ENCODE measurements around the gene MORC4. TPM values are rescaled to one million over a fixed set of nuclear protein-coding genes. Genes with fewer than 3 reads are reported as not detected.

MORC4 gene
- total and polyA plus RNA-seq, 5 donors from 2014 or later = 6.7 to 12.1 (median 7.8) TPM

- DNase-seq = no peak
- peaks cover 0 to 2% (median 0%) of the 10 kb centered on the region in 7 donors for H3K9me3 Mint-ChIP-seq
- peak overlapping the region in 1 of 3 donors; percentile 52 for H3K27ac Mint-ChIP-seq
- Histone ChIP-seq H3K27me3 (ENCODE audit: control insufficient read depth, insufficient read depth, low read length) (no peaks in the 10 kb centered on the region), H3K9me3 (ENCODE audit: control insufficient read depth in 2 of 2, low read length in 2 of 2) (no peaks in the 10 kb centered on the region), H3K27ac (ENCODE audit: insufficient read depth, low read length, poor library complexity, severe bottlenecking) (no peak overlapping the region), H3K4me1 (ENCODE audit: control insufficient read depth, insufficient read depth, low read length, poor library complexity, severe bottlenecking) (no peaks in the 10 kb centered on the region), H3K36me3 (ENCODE audit: control insufficient read depth, insufficient read depth, low read length) (no peaks in the 10 kb centered on the region), H3K4me3 (ENCODE audit: low read depth, low read length) (no peak overlapping the region)
- H3K27me3 Mint-ChIP-seq = peaks cover 5% of the 10 kb centered on the region
- ATAC-seq (ENCODE audit: low read depth in 2 of 2) = no peak
- H3K4me3 Mint-ChIP-seq = no peak overlapping the region
- H3K36me3 Mint-ChIP-seq = peaks cover 7% of the 10 kb centered on the region
- H3K4me1 Mint-ChIP-seq = no peaks in the 10 kb centered on the region
Observed at GRCh38 chrX:106964290-106964689, 35.7 kb downstream of the MORC4 start.

GRCh38 chrX:106963111-106963510 is 36.9 kb downstream of the MORC4 start:
- H3K4me1 Mint-ChIP-seq = no peaks in the 10 kb centered on the region
- no peaks in the 10 kb centered on the region for H3K9me3 Mint-ChIP-seq
- peaks cover 7% of the 10 kb centered on the region for H3K36me3 Mint-ChIP-seq
- no peak for ATAC-seq (ENCODE audit: low read depth in 2 of 2)
- Histone ChIP-seq H3K4me1 (ENCODE audit: control insufficient read depth, insufficient read depth, low read length, poor library complexity, severe bottlenecking) (no peaks in the 10 kb centered on the region), H3K9me3 (ENCODE audit: control insufficient read depth in 2 of 2, low read length in 2 of 2) (no peaks in the 10 kb centered on the region), H3K27ac (ENCODE audit: insufficient read depth, low read length, poor library complexity, severe bottlenecking) (no peak overlapping the region), H3K27me3 (ENCODE audit: control insufficient read depth, insufficient read depth, low read length) (no peaks in the 10 kb centered on the region), H3K4me3 (ENCODE audit: low read depth, low read length) (no peak overlapping the region), H3K36me3 (ENCODE audit: control insufficient read depth, insufficient read depth, low read length) (no peaks in the 10 kb centered on the region)
- H3K27ac Mint-ChIP-seq = no peak overlapping the region
- peaks cover 5% of the 10 kb centered on the region for H3K27me3 Mint-ChIP-seq
- H3K4me3 Mint-ChIP-seq = no peak overlapping the region
- DNase-seq = no peak

GRCh38 chrX:106959901-106960300 is 40.1 kb downstream of the MORC4 start:
- Mint-ChIP-seq H3K4me3 (no peak overlapping the region), H3K27me3 (no peaks in the 10 kb centered on the region), H3K36me3 (peaks cover 16% of the 10 kb centered on the region), H3K27ac (no peak overlapping the region), H3K4me1 (no peaks in the 10 kb centered on the region), H3K9me3 (no peaks in the 10 kb centered on the region)
- Histone ChIP-seq H3K27ac (ENCODE audit: insufficient read depth, low read length, poor library complexity, severe bottlenecking) (no peak overlapping the region), H3K4me3 (ENCODE audit: low read depth, low read length) (no peak overlapping the region), H3K9me3 (ENCODE audit: control insufficient read depth in 2 of 2, low read length in 2 of 2) (no peaks in the 10 kb centered on the region), H3K36me3 (ENCODE audit: control insufficient read depth, insufficient read depth, low read length) (peaks cover 2% of the 10 kb centered on the region), H3K27me3 (ENCODE audit: control insufficient read depth, insufficient read depth, low read length) (no peaks in the 10 kb centered on the region), H3K4me1 (ENCODE audit: control insufficient read depth, insufficient read depth, low read length, poor library complexity, severe bottlenecking) (no peaks in the 10 kb centered on the region)
- no peak for ATAC-seq (ENCODE audit: low read depth in 2 of 2)
- DNase-seq = no peak

- H3K4me3 Mint-ChIP-seq = no peak overlapping the region
- H3K36me3 Mint-ChIP-seq = peaks cover 16% of the 10 kb centered on the region
- H3K27me3 Mint-ChIP-seq = no peaks in the 10 kb centered on the region
- Histone ChIP-seq H3K27ac (ENCODE audit: insufficient read depth, low read length, poor library complexity, severe bottlenecking) (no peak overlapping the region), H3K4me1 (ENCODE audit: control insufficient read depth, insufficient read depth, low read length, poor library complexity, severe bottlenecking) (no peaks in the 10 kb centered on the region), H3K36me3 (ENCODE audit: control insufficient read depth, insufficient read depth, low read length) (peaks cover 2% of the 10 kb centered on the region), H3K27me3 (ENCODE audit: control insufficient read depth, insufficient read depth, low read length) (no peaks in the 10 kb centered on the region), H3K9me3 (ENCODE audit: control insufficient read depth in 2 of 2, low read length in 2 of 2) (no peaks in the 10 kb centered on the region), H3K4me3 (ENCODE audit: low read depth, low read length) (no peak overlapping the region)
- no peak overlapping the region for H3K27ac Mint-ChIP-seq
- no peaks in the 10 kb centered on the region for H3K4me1 Mint-ChIP-seq
- no peaks in the 10 kb centered on the region for H3K9me3 Mint-ChIP-seq
- ATAC-seq (ENCODE audit: low read depth in 2 of 2) (no peak), DNase-seq (no peak)
Observed at GRCh38 chrX:106957856-106958255, 42.2 kb downstream of the MORC4 start.

GRCh38 chrX:106955004-106955772 is 44.8 kb downstream of the MORC4 start:
- no peak overlapping the region for H3K4me3 ChIP-seq (ENCODE audit: low read depth, low read length)
- DNase-seq = no peak
- peaks cover 13% of the 10 kb centered on the region for H3K36me3 Mint-ChIP-seq
- H3K27me3 Mint-ChIP-seq = no peaks in the 10 kb centered on the region
- no peaks in the 10 kb centered on the region for H3K4me1 ChIP-seq (ENCODE audit: control insufficient read depth, insufficient read depth, low read length, poor library complexity, severe bottlenecking)
- H3K4me1 Mint-ChIP-seq = no peaks in the 10 kb centered on the region
- no peak for ATAC-seq (ENCODE audit: low read depth in 2 of 2)
- no peaks in the 10 kb centered on the region for H3K9me3 Mint-ChIP-seq
- no peaks in the 10 kb centered on the region for H3K27me3 ChIP-seq (ENCODE audit: control insufficient read depth, insufficient read depth, low read length)
- H3K27ac Mint-ChIP-seq = no peak overlapping the region
- no peak overlapping the region for H3K4me3 Mint-ChIP-seq
- H3K27ac ChIP-seq (ENCODE audit: insufficient read depth, low read length, poor library complexity, severe bottlenecking) = no peak overlapping the region
- no peaks in the 10 kb centered on the region for H3K9me3 ChIP-seq (ENCODE audit: control insufficient read depth in 2 of 2, low read length in 2 of 2)
- H3K36me3 ChIP-seq (ENCODE audit: control insufficient read depth, insufficient read depth, low read length) = peaks cover 2% of the 10 kb centered on the region

- H3K9me3 ChIP-seq (ENCODE audit: control insufficient read depth in 2 of 2, low read length in 2 of 2) = no peaks in the 10 kb centered on the region
- no peaks in the 10 kb centered on the region for H3K27me3 Mint-ChIP-seq
Observed at GRCh38 chrX:106954041-106954440, 46.0 kb downstream of the MORC4 start.

GRCh38 chrX:106952988-106953387 is 47.0 kb downstream of the MORC4 start:
- ATAC-seq (ENCODE audit: low read depth in 2 of 2) (no peak), DNase-seq (no peak)
- H3K27me3 Mint-ChIP-seq = no peaks in the 10 kb centered on the region
- no peaks in the 10 kb centered on the region for H3K4me1 Mint-ChIP-seq
- no peaks in the 10 kb centered on the region for H3K27me3 ChIP-seq (ENCODE audit: control insufficient read depth, insufficient read depth, low read length)
- H3K4me1 ChIP-seq (ENCODE audit: control insufficient read depth, insufficient read depth, low read length, poor library complexity, severe bottlenecking) = no peaks in the 10 kb centered on the region
- no peak overlapping the region for H3K4me3 ChIP-seq (ENCODE audit: low read depth, low read length)
- no peak overlapping the region for H3K4me3 Mint-ChIP-seq
- H3K9me3 Mint-ChIP-seq = no peaks in the 10 kb centered on the region
- peaks cover 2% of the 10 kb centered on the region for H3K36me3 ChIP-seq (ENCODE audit: control insufficient read depth, insufficient read depth, low read length)
- H3K27ac Mint-ChIP-seq = no peak overlapping the region
- H3K27ac ChIP-seq (ENCODE audit: insufficient read depth, low read length, poor library complexity, severe bottlenecking) = no peak overlapping the region
- no peaks in the 10 kb centered on the region for H3K9me3 ChIP-seq (ENCODE audit: control insufficient read depth in 2 of 2, low read length in 2 of 2)
- peaks cover 12% of the 10 kb centered on the region for H3K36me3 Mint-ChIP-seq

More at GRCh38 chrX:106954041-106954440, 46.0 kb downstream of the MORC4 start:
- Mint-ChIP-seq H3K4me3 (no peak overlapping the region), H3K4me1 (no peaks in the 10 kb centered on the region), H3K36me3 (peaks cover 13% of the 10 kb centered on the region), H3K9me3 (no peaks in the 10 kb centered on the region), H3K27ac (no peak overlapping the region)
- DNase-seq (no peak), ATAC-seq (ENCODE audit: low read depth in 2 of 2) (no peak)
- H3K27ac ChIP-seq (ENCODE audit: insufficient read depth, low read length, poor library complexity, severe bottlenecking) = no peak overlapping the region
- no peak overlapping the region for H3K4me3 ChIP-seq (ENCODE audit: low read depth, low read length)
- peaks cover 2% of the 10 kb centered on the region for H3K36me3 ChIP-seq (ENCODE audit: control insufficient read depth, insufficient read depth, low read length)
- H3K27me3 ChIP-seq (ENCODE audit: control insufficient read depth, insufficient read depth, low read length) = no peaks in the 10 kb centered on the region
- H3K4me1 ChIP-seq (ENCODE audit: control insufficient read depth, insufficient read depth, low read length, poor library complexity, severe bottlenecking) = no peaks in the 10 kb centered on the region

GRCh38 chrX:106952538-106952937 is 47.5 kb downstream of the MORC4 start:
- Histone ChIP-seq H3K27me3 (ENCODE audit: control insufficient read depth, insufficient read depth, low read length) (no peaks in the 10 kb centered on the region), H3K9me3 (ENCODE audit: control insufficient read depth in 2 of 2, low read length in 2 of 2) (no peaks in the 10 kb centered on the region), H3K4me1 (ENCODE audit: control insufficient read depth, insufficient read depth, low read length, poor library complexity, severe bottlenecking) (no peaks in the 10 kb centered on the region), H3K4me3 (ENCODE audit: low read depth, low read length) (no peak overlapping the region), H3K36me3 (ENCODE audit: control insufficient read depth, insufficient read depth, low read length) (peaks cover 2% of the 10 kb centered on the region), H3K27ac (ENCODE audit: insufficient read depth, low read length, poor library complexity, severe bottlenecking) (no peak overlapping the region)
- no peak overlapping the region for H3K27ac Mint-ChIP-seq
- H3K4me1 Mint-ChIP-seq = no peaks in the 10 kb centered on the region
- H3K36me3 Mint-ChIP-seq = peaks cover 8% of the 10 kb centered on the region
- no peak overlapping the region for H3K4me3 Mint-ChIP-seq
- no peak for ATAC-seq (ENCODE audit: low read depth in 2 of 2)
- H3K27me3 Mint-ChIP-seq = no peaks in the 10 kb centered on the region
- no peak for DNase-seq
- H3K9me3 Mint-ChIP-seq = no peaks in the 10 kb centered on the region
